ENCODE data around the gene SORCS2. TPM values are rescaled to one million over a fixed set of nuclear protein-coding genes. Genes with fewer than 3 reads are reported as not detected.

Gene SORCS2
- total RNA-seq, 2 experiments from 2014 or later: 0.07 to 0.15 TPM

- Mint-ChIP-seq H3K27me3 (ENCODE audit: low read depth) (peaks cover 2% of the 10 kb centered on the region), H3K9me3 (peaks cover 7% of the 10 kb centered on the region), H3K27ac (no peak overlapping the region), H3K4me3 (no peak overlapping the region), H3K4me1 (ENCODE audit: low read depth) (no peaks in the 10 kb centered on the region), H3K36me3 (ENCODE audit: low read depth) (no peaks in the 10 kb centered on the region)
- CTCF ChIA-PET: no interaction called here
- intact Hi-C loops (cut with micrococcal nuclease): no loop called here
- no peak for DNase-seq
Observed at GRCh38 chr4:7239101-7239820, 46.9 kb downstream of the SORCS2 start.

GRCh38 chr4:7239844-7240243 is 47.5 kb downstream of the SORCS2 start:
- no peaks in the 10 kb centered on the region for H3K4me1 Mint-ChIP-seq (ENCODE audit: low read depth)
- peaks cover 7% of the 10 kb centered on the region for H3K9me3 Mint-ChIP-seq
- CTCF ChIA-PET: interaction anchor here (1.2 kb wide), 1 partner anchor 34 kb away, joined by 3 read pairs; no protein-coding TSS in a partner anchor
- no peaks in the 10 kb centered on the region for H3K36me3 Mint-ChIP-seq (ENCODE audit: low read depth)
- no peak overlapping the region for H3K4me3 Mint-ChIP-seq
- intact Hi-C loops (cut with micrococcal nuclease): no loop called here
- no peak overlapping the region for H3K27ac Mint-ChIP-seq
- no peak for DNase-seq
- peaks cover 2% of the 10 kb centered on the region for H3K27me3 Mint-ChIP-seq (ENCODE audit: low read depth)

- intact Hi-C loops (cut with micrococcal nuclease): no loop called here
- CTCF ChIA-PET: interaction anchor here (1.2 kb wide), 1 partner anchor 34 kb away, joined by 3 read pairs; no protein-coding TSS in a partner anchor
- H3K36me3 Mint-ChIP-seq (ENCODE audit: low read depth): no peaks in the 10 kb centered on the region
- peaks cover 2% of the 10 kb centered on the region for H3K27me3 Mint-ChIP-seq (ENCODE audit: low read depth)
- no peak overlapping the region for H3K27ac Mint-ChIP-seq
- H3K4me3 Mint-ChIP-seq: no peak overlapping the region
- H3K9me3 Mint-ChIP-seq: peaks cover 7% of the 10 kb centered on the region
- no peak for DNase-seq
- H3K4me1 Mint-ChIP-seq (ENCODE audit: low read depth): no peaks in the 10 kb centered on the region
Observed at GRCh38 chr4:7240306-7240705, 48.0 kb downstream of the SORCS2 start.

- Mint-ChIP-seq H3K9me3 (peaks cover 7% of the 10 kb centered on the region), H3K27ac (no peak overlapping the region), H3K27me3 (ENCODE audit: low read depth) (peaks cover 2% of the 10 kb centered on the region), H3K36me3 (ENCODE audit: low read depth) (no peaks in the 10 kb centered on the region), H3K4me3 (no peak overlapping the region), H3K4me1 (ENCODE audit: low read depth) (no peaks in the 10 kb centered on the region)
- DNase-seq: no peak
- CTCF ChIA-PET: no interaction called here
- intact Hi-C loops (cut with micrococcal nuclease): no loop called here
Observed at GRCh38 chr4:7241597-7242125, 49.3 kb downstream of the SORCS2 start.

- H3K27ac Mint-ChIP-seq: no peak overlapping the region
- CTCF ChIA-PET: no interaction called here
Observed at GRCh38 chr4:7242766-7243165, 50.4 kb downstream of the SORCS2 start.

GRCh38 chr4:7243609-7244330 is 51.4 kb downstream of the SORCS2 start:
- intact Hi-C loops (cut with micrococcal nuclease): no loop called here
- Mint-ChIP-seq H3K36me3 (ENCODE audit: low read depth) (no peaks in the 10 kb centered on the region), H3K27ac (no peak overlapping the region), H3K9me3 (peaks cover 2% of the 10 kb centered on the region), H3K4me3 (no peak overlapping the region), H3K4me1 (ENCODE audit: low read depth) (no peaks in the 10 kb centered on the region), H3K27me3 (ENCODE audit: low read depth) (peaks cover 2% of the 10 kb centered on the region)
- no peak for DNase-seq
- CTCF ChIA-PET: no interaction called here

More at GRCh38 chr4:7242766-7243165, 50.4 kb downstream of the SORCS2 start:
- DNase-seq: no peak
- no peaks in the 10 kb centered on the region for H3K4me1 Mint-ChIP-seq (ENCODE audit: low read depth)
- H3K9me3 Mint-ChIP-seq: peaks cover 7% of the 10 kb centered on the region
- H3K36me3 Mint-ChIP-seq (ENCODE audit: low read depth): no peaks in the 10 kb centered on the region
- no peak overlapping the region for H3K4me3 Mint-ChIP-seq
- H3K27me3 Mint-ChIP-seq (ENCODE audit: low read depth): peaks cover 2% of the 10 kb centered on the region
- intact Hi-C loops (cut with micrococcal nuclease): no loop called here

GRCh38 chr4:7244331-7244665 is 52.0 kb downstream of the SORCS2 start:
- H3K4me3 Mint-ChIP-seq: no peak overlapping the region
- CTCF ChIA-PET: no interaction called here
- peaks cover 2% of the 10 kb centered on the region for H3K27me3 Mint-ChIP-seq (ENCODE audit: low read depth)
- no peak for DNase-seq
- peaks cover 3% of the 10 kb centered on the region for H3K9me3 Mint-ChIP-seq
- H3K4me1 Mint-ChIP-seq (ENCODE audit: low read depth): no peaks in the 10 kb centered on the region
- no peaks in the 10 kb centered on the region for H3K36me3 Mint-ChIP-seq (ENCODE audit: low read depth)
- no peak overlapping the region for H3K27ac Mint-ChIP-seq
- intact Hi-C loops (cut with micrococcal nuclease): no loop called here

GRCh38 chr4:7244751-7245320 is 52.5 kb downstream of the SORCS2 start:
- Mint-ChIP-seq H3K27me3 (ENCODE audit: low read depth) (peaks cover 2% of the 10 kb centered on the region), H3K36me3 (ENCODE audit: low read depth) (no peaks in the 10 kb centered on the region), H3K4me3 (no peak overlapping the region), H3K9me3 (peaks cover 3% of the 10 kb centered on the region), H3K27ac (no peak overlapping the region), H3K4me1 (ENCODE audit: low read depth) (no peaks in the 10 kb centered on the region)
- no peak for DNase-seq
- CTCF ChIA-PET: no interaction called here
- intact Hi-C loops (cut with micrococcal nuclease): no loop called here

GRCh38 chr4:7247521-7247920 is 55.2 kb downstream of the SORCS2 start:
- Mint-ChIP-seq H3K4me3 (no peak overlapping the region), H3K36me3 (ENCODE audit: low read depth) (no peaks in the 10 kb centered on the region), H3K4me1 (ENCODE audit: low read depth) (no peaks in the 10 kb centered on the region), H3K9me3 (peaks cover 3% of the 10 kb centered on the region), H3K27me3 (ENCODE audit: low read depth) (peaks cover 5% of the 10 kb centered on the region), H3K27ac (no peak overlapping the region)
- CTCF ChIA-PET: no interaction called here
- DNase-seq: no peak
- intact Hi-C loops (cut with micrococcal nuclease): no loop called here

GRCh38 chr4:7247946-7248345 is 55.6 kb downstream of the SORCS2 start:
- CTCF ChIA-PET: no interaction called here
- no peaks in the 10 kb centered on the region for H3K4me1 Mint-ChIP-seq (ENCODE audit: low read depth)
- H3K27me3 Mint-ChIP-seq (ENCODE audit: low read depth): peaks cover 5% of the 10 kb centered on the region

GRCh38 chr4:7248857-7249256 is 56.5 kb downstream of the SORCS2 start:
- Mint-ChIP-seq H3K4me3 (no peak overlapping the region), H3K27me3 (ENCODE audit: low read depth) (peaks cover 6% of the 10 kb centered on the region), H3K27ac (no peak overlapping the region), H3K36me3 (ENCODE audit: low read depth) (no peaks in the 10 kb centered on the region), H3K9me3 (peaks cover 3% of the 10 kb centered on the region), H3K4me1 (ENCODE audit: low read depth) (no peaks in the 10 kb centered on the region)
- CTCF ChIA-PET: no interaction called here
- intact Hi-C loops (cut with micrococcal nuclease): no loop called here
- no peak for DNase-seq

More at GRCh38 chr4:7247946-7248345, 55.6 kb downstream of the SORCS2 start:
- Mint-ChIP-seq H3K4me3 (no peak overlapping the region), H3K27ac (no peak overlapping the region), H3K36me3 (ENCODE audit: low read depth) (no peaks in the 10 kb centered on the region), H3K9me3 (peaks cover 3% of the 10 kb centered on the region)
- intact Hi-C loops (cut with micrococcal nuclease): no loop called here
- no peak for DNase-seq

GRCh38 chr4:7251321-7251720 is 59.0 kb downstream of the SORCS2 start:
- no peak overlapping the region for H3K27ac Mint-ChIP-seq
- intact Hi-C loops (cut with micrococcal nuclease): no loop called here
- H3K27me3 Mint-ChIP-seq (ENCODE audit: low read depth): peaks cover 7% of the 10 kb centered on the region
- DNase-seq: no peak
- CTCF ChIA-PET: no interaction called here
- H3K9me3 Mint-ChIP-seq: peaks cover 3% of the 10 kb centered on the region
- H3K36me3 Mint-ChIP-seq (ENCODE audit: low read depth): no peaks in the 10 kb centered on the region
- no peak overlapping the region for H3K4me3 Mint-ChIP-seq
- no peaks in the 10 kb centered on the region for H3K4me1 Mint-ChIP-seq (ENCODE audit: low read depth)
